Thymus (tissue), 11 donors: ENCODE data around the gene RNF148. TPM values are rescaled to one million over a fixed set of nuclear protein-coding genes. Genes with fewer than 3 reads are reported as not detected.

Experiments
- DNase-seq, 9 donors: peaks; one replicate each; pipeline ENCODE4 v3.0.0-alpha.2; 2013; ENCODE audit warnings: low spot score in 9 of 9, low read depth in 6 of 9, missing footprints in 1 of 9
- H3K27ac ChIP-seq, 2 donors: one replicate each; pipeline ENCODE4 v1.5.1; 2013; ENCODE audit warnings: control low read depth in 1 of 2, low read depth in 1 of 2, low read length in 1 of 2, mild to moderate bottlenecking in 1 of 2, moderate library complexity in 1 of 2
- H3K27me3 ChIP-seq, 2 donors: one replicate each; pipeline ENCODE4 v1.5.1; 2013; ENCODE audit warnings: low read length in 1 of 2; ENCODE audit not compliant: control insufficient read depth in 2 of 2, insufficient read depth in 1 of 2
- H3K36me3 ChIP-seq, 2 donors: one replicate each; pipeline ENCODE4 v1.5.1; 2013; ENCODE audit warnings: low read length in 1 of 2, mild to moderate bottlenecking in 1 of 2, moderate library complexity in 1 of 2; ENCODE audit not compliant: control insufficient read depth in 2 of 2, insufficient read depth in 2 of 2
- H3K4me1 ChIP-seq, 2 donors: one replicate each; pipeline ENCODE4 v1.5.1; 2013; ENCODE audit warnings: low read length in 2 of 2; ENCODE audit not compliant: control insufficient read depth in 2 of 2, insufficient read depth in 2 of 2
- H3K4me3 ChIP-seq, 2 donors: one replicate each; pipeline ENCODE4 v1.5.1; 2013; ENCODE audit warnings: low read length in 2 of 2, control low read depth in 1 of 2, mild to moderate bottlenecking in 1 of 2
- H3K9me3 ChIP-seq, 2 donors: one replicate each; pipeline ENCODE4 v1.5.1; 2013; ENCODE audit warnings: low read length in 1 of 2, mild to moderate bottlenecking in 1 of 2; ENCODE audit not compliant: control insufficient read depth in 2 of 2, insufficient read depth in 1 of 2
- WGBS: extraction: QIAGEN DNeasy Blood & Tissue Kit; methylation state at CpG from one replicate; pipeline ENCODE4 v1.1.7; 2013; 5-methylcytosine and 5-hydroxymethylcytosine counted together
- polyA plus RNA-seq: library from polyadenylated mRNA; stranded (reverse); fragments of 200-250 nt; gene quantifications from one replicate; pipeline ENCODE4 v1.2.3, GENCODE V29; 2013
- total RNA-seq: library from RNA; stranded (reverse); fragments of 120-200 nt; gene quantifications from one replicate; pipeline ENCODE4 v1.2.4, GENCODE V29; 2013
- donor health status: healthy.

The RNF148 gene
- total and polyA plus RNA-seq, 2 donors, result 0.11 to 0.24 TPM

GRCh38 chr7:122726881-122727280 is 24.2 kb upstream of the RNF148 start:
- Histone ChIP-seq H3K4me3 (no peak overlapping the region), H3K36me3 (no peaks in the 10 kb centered on the region), H3K27me3 (no peaks in the 10 kb centered on the region), H3K9me3 (no peaks in the 10 kb centered on the region), H3K27ac (no peak overlapping the region), H3K4me1 (no peaks in the 10 kb centered on the region)
- 89% methylated on average over 2 of the region's 2 CpGs for WGBS
- DNase-seq, result no peak

- H3K27ac ChIP-seq, result no peak overlapping the region
- H3K36me3 ChIP-seq, result no peaks in the 10 kb centered on the region
- 92% methylated on average over 4 of the region's 4 CpGs for WGBS
- no peaks in the 10 kb centered on the region for H3K4me1 ChIP-seq
- H3K9me3 ChIP-seq, result no peaks in the 10 kb centered on the region
- no peaks in the 10 kb centered on the region for H3K27me3 ChIP-seq
- no peak for DNase-seq
- no peak overlapping the region for H3K4me3 ChIP-seq
Observed at GRCh38 chr7:122724366-122724765, 21.6 kb upstream of the RNF148 start.

GRCh38 chr7:122719010-122719578 is 16.4 kb upstream of the RNF148 start:
- H3K27me3 ChIP-seq, result no peaks in the 10 kb centered on the region
- H3K4me1 ChIP-seq, result no peaks in the 10 kb centered on the region
- H3K27ac ChIP-seq, result no peak overlapping the region
- H3K4me3 ChIP-seq, result no peak overlapping the region
- DNase-seq, result no peak
- H3K36me3 ChIP-seq, result no peaks in the 10 kb centered on the region
- WGBS, result 70% methylated on average over 4 of the region's 4 CpGs
- no peaks in the 10 kb centered on the region for H3K9me3 ChIP-seq

- Histone ChIP-seq H3K36me3 (no peaks in the 10 kb centered on the region), H3K4me3 (no peak overlapping the region), H3K4me1 (no peaks in the 10 kb centered on the region), H3K9me3 (no peaks in the 10 kb centered on the region), H3K27ac (no peak overlapping the region), H3K27me3 (no peaks in the 10 kb centered on the region)
- DNase-seq, result no peak
- 87% methylated on average over 6 of the region's 6 CpGs for WGBS
Observed at GRCh38 chr7:122717356-122718089, 14.8 kb upstream of the RNF148 start.

- Histone ChIP-seq H3K4me3 (no peak overlapping the region), H3K27ac (no peak overlapping the region), H3K9me3 (no peaks in the 10 kb centered on the region), H3K4me1 (no peaks in the 10 kb centered on the region), H3K27me3 (no peaks in the 10 kb centered on the region), H3K36me3 (no peaks in the 10 kb centered on the region)
- no peak for DNase-seq
- WGBS, result 94% methylated on average over 3 of the region's 3 CpGs
Observed at GRCh38 chr7:122715183-122715582, 12.5 kb upstream of the RNF148 start.

GRCh38 chr7:122710916-122711315 is 8.2 kb upstream of the RNF148 start:
- WGBS, result 77% methylated on average over 1 of the region's 1 CpG
- Histone ChIP-seq H3K9me3 (no peaks in the 10 kb centered on the region), H3K36me3 (no peaks in the 10 kb centered on the region), H3K4me3 (no peak overlapping the region), H3K4me1 (no peaks in the 10 kb centered on the region), H3K27me3 (no peaks in the 10 kb centered on the region), H3K27ac (no peak overlapping the region)
- no peak for DNase-seq

GRCh38 chr7:122709930-122710646 is 7.4 kb upstream of the RNF148 start:
- Histone ChIP-seq H3K4me1 (no peaks in the 10 kb centered on the region), H3K27ac (no peak overlapping the region), H3K36me3 (no peaks in the 10 kb centered on the region), H3K4me3 (no peak overlapping the region), H3K9me3 (no peaks in the 10 kb centered on the region), H3K27me3 (no peaks in the 10 kb centered on the region)
- no peak for DNase-seq
- 89% methylated on average over 7 of the region's 7 CpGs for WGBS

- WGBS, result 92% methylated on average over 2 of the region's 2 CpGs
Observed at GRCh38 chr7:122706836-122707235, 4.1 kb upstream of the RNF148 start.

GRCh38 chr7:122699017-122699416 is 3.7 kb downstream of the RNF148 start, which contains the start of gene RNF133:
Gene RNF133, minus strand, starts transcription at chr7:122699117. Its CDS starts 199 bp downstream, at chr7:122698918.
- no peaks in the 10 kb centered on the region for H3K4me1 ChIP-seq
- H3K27ac ChIP-seq, result no peak within 1 kb of the TSS
- no peaks in the 10 kb centered on the region for H3K36me3 ChIP-seq
- H3K27me3 ChIP-seq, result no peaks in the 10 kb centered on the region
- no peak for DNase-seq
- no peaks in the 10 kb centered on the region for H3K9me3 ChIP-seq
- H3K4me3 ChIP-seq, result no peak within 1 kb of the TSS

More at GRCh38 chr7:122706836-122707235, 4.1 kb upstream of the RNF148 start:
- Histone ChIP-seq H3K4me1 (no peaks in the 10 kb centered on the region), H3K9me3 (no peaks in the 10 kb centered on the region), H3K4me3 (no peak overlapping the region), H3K36me3 (no peaks in the 10 kb centered on the region), H3K27ac (no peak overlapping the region), H3K27me3 (no peaks in the 10 kb centered on the region)
- no peak for DNase-seq
